ENCODE data around the gene MYO18A. TPM values are rescaled to one million over a fixed set of nuclear protein-coding genes. Genes with fewer than 3 reads are reported as not detected.

Gene MYO18A
- total RNA-seq, 1 donor from 2014 or later: 45.9 TPM

GRCh38 chr17:29051731-29052130 is 128.5 kb downstream of the MYO18A start:
- Mint-ChIP-seq H3K9me3 (ENCODE audit: unreplicated experiment) (no peaks in the 10 kb centered on the region), H3K27ac (ENCODE audit: unreplicated experiment) (no peak overlapping the region), H3K27me3 (ENCODE audit: low read depth, unreplicated experiment) (peaks cover 30% of the 10 kb centered on the region), H3K4me3 (ENCODE audit: unreplicated experiment) (no peak overlapping the region), H3K36me3 (ENCODE audit: low read depth, unreplicated experiment) (no peaks in the 10 kb centered on the region), H3K4me1 (ENCODE audit: low read depth, unreplicated experiment) (peaks cover 14% of the 10 kb centered on the region)
- Histone ChIP-seq H3K4me2 (ENCODE audit: low read length) (no peak overlapping the region), H3K27ac (ENCODE audit: low read depth, low read length) (no peak overlapping the region), H3K4me1 (ENCODE audit: insufficient read depth, low read length) (peaks cover 12% of the 10 kb centered on the region), H3K4me3 (ENCODE audit: insufficient read depth, low read depth, low read length) (no peak overlapping the region), H2AFZ (ENCODE audit: low read depth, low read length) (no peak overlapping the region), H3K79me2 (ENCODE audit: insufficient read depth, low read length) (no peaks in the 10 kb centered on the region), H3K9ac (ENCODE audit: low read length) (no peak overlapping the region), H3K27me3 (ENCODE audit: insufficient read depth, low read length) (peaks cover 8% of the 10 kb centered on the region), H4K20me1 (ENCODE audit: insufficient read depth, low read length) (no peaks in the 10 kb centered on the region), H3K36me3 (ENCODE audit: insufficient read depth, low read length) (no peaks in the 10 kb centered on the region), H3K9me3 (ENCODE audit: insufficient read depth, low read depth, low read length) (no peaks in the 10 kb centered on the region)
- FAIRE-seq (no peak), DNase-seq (ENCODE audit: low read depth) (no peak)
- TF ChIP-seq EZH2 (IDR thresholded peaks at IDR 0.05; ENCODE audit: insufficient read depth, low read length) (no peak), CTCF (IDR thresholded peaks at IDR 0.05; ENCODE audit: insufficient read depth, low read depth, low read length) (no peak)

GRCh38 chr17:29051194-29051593 is 129.0 kb downstream of the MYO18A start:
- Histone ChIP-seq H3K4me1 (ENCODE audit: insufficient read depth, low read length) (peaks cover 12% of the 10 kb centered on the region), H3K4me2 (ENCODE audit: low read length) (no peak overlapping the region), H3K27me3 (ENCODE audit: insufficient read depth, low read length) (peaks cover 11% of the 10 kb centered on the region), H3K36me3 (ENCODE audit: insufficient read depth, low read length) (no peaks in the 10 kb centered on the region), H2AFZ (ENCODE audit: low read depth, low read length) (no peak overlapping the region), H4K20me1 (ENCODE audit: insufficient read depth, low read length) (no peaks in the 10 kb centered on the region), H3K4me3 (ENCODE audit: insufficient read depth, low read depth, low read length) (no peak overlapping the region), H3K79me2 (ENCODE audit: insufficient read depth, low read length) (no peaks in the 10 kb centered on the region), H3K9me3 (ENCODE audit: insufficient read depth, low read depth, low read length) (no peaks in the 10 kb centered on the region), H3K27ac (ENCODE audit: low read depth, low read length) (no peak overlapping the region), H3K9ac (ENCODE audit: low read length) (no peak overlapping the region)
- FAIRE-seq (no peak), DNase-seq (ENCODE audit: low read depth) (no peak)
- H3K36me3 Mint-ChIP-seq (ENCODE audit: low read depth, unreplicated experiment): no peaks in the 10 kb centered on the region
- H3K4me3 Mint-ChIP-seq (ENCODE audit: unreplicated experiment): no peak overlapping the region
- H3K9me3 Mint-ChIP-seq (ENCODE audit: unreplicated experiment): no peaks in the 10 kb centered on the region
- no peak overlapping the region for H3K27ac Mint-ChIP-seq (ENCODE audit: unreplicated experiment)
- peaks cover 14% of the 10 kb centered on the region for H3K4me1 Mint-ChIP-seq (ENCODE audit: low read depth, unreplicated experiment)
- peaks cover 30% of the 10 kb centered on the region for H3K27me3 Mint-ChIP-seq (ENCODE audit: low read depth, unreplicated experiment)
- TF ChIP-seq EZH2 (IDR thresholded peaks at IDR 0.05; ENCODE audit: insufficient read depth, low read length) (no peak), CTCF (IDR thresholded peaks at IDR 0.05; ENCODE audit: insufficient read depth, low read depth, low read length) (no peak)

GRCh38 chr17:29050176-29050575 is 130.0 kb downstream of the MYO18A start:
- no peak for FAIRE-seq
- H4K20me1 ChIP-seq (ENCODE audit: insufficient read depth, low read length): no peaks in the 10 kb centered on the region
- H3K9ac ChIP-seq (ENCODE audit: low read length): no peak overlapping the region
- no peak overlapping the region for H3K4me2 ChIP-seq (ENCODE audit: low read length)
- DNase-seq (ENCODE audit: low read depth): no peak
- Mint-ChIP-seq H3K9me3 (ENCODE audit: unreplicated experiment) (no peaks in the 10 kb centered on the region), H3K4me1 (ENCODE audit: low read depth, unreplicated experiment) (peaks cover 14% of the 10 kb centered on the region), H3K4me3 (ENCODE audit: unreplicated experiment) (no peak overlapping the region), H3K36me3 (ENCODE audit: low read depth, unreplicated experiment) (no peaks in the 10 kb centered on the region), H3K27me3 (ENCODE audit: low read depth, unreplicated experiment) (peaks cover 28% of the 10 kb centered on the region), H3K27ac (ENCODE audit: unreplicated experiment) (no peak overlapping the region)
- H3K4me3 ChIP-seq (ENCODE audit: insufficient read depth, low read depth, low read length): no peak overlapping the region
- no peaks in the 10 kb centered on the region for H3K79me2 ChIP-seq (ENCODE audit: insufficient read depth, low read length)
- peaks cover 12% of the 10 kb centered on the region for H3K4me1 ChIP-seq (ENCODE audit: insufficient read depth, low read length)
- no peak overlapping the region for H3K27ac ChIP-seq (ENCODE audit: low read depth, low read length)
- no peaks in the 10 kb centered on the region for H3K9me3 ChIP-seq (ENCODE audit: insufficient read depth, low read depth, low read length)
- H2AFZ ChIP-seq (ENCODE audit: low read depth, low read length): no peak overlapping the region
- H3K27me3 ChIP-seq (ENCODE audit: insufficient read depth, low read length): peaks cover 6% of the 10 kb centered on the region
- no peak for TF ChIP-seq EZH2 (IDR thresholded peaks at IDR 0.05; ENCODE audit: insufficient read depth, low read length)
- TF ChIP-seq CTCF (IDR thresholded peaks at IDR 0.05; ENCODE audit: insufficient read depth, low read depth, low read length): no peak
- no peaks in the 10 kb centered on the region for H3K36me3 ChIP-seq (ENCODE audit: insufficient read depth, low read length)
